NCI-H510A (cell line): ENCODE measurements around the gene F2RL2.

ENCODE experiments used
- DNase-seq: peaks from one replicate; lab custom pipeline; 2025; lab: John Stamatoyannopoulos, UW

F2RL2 gene

DNA sequence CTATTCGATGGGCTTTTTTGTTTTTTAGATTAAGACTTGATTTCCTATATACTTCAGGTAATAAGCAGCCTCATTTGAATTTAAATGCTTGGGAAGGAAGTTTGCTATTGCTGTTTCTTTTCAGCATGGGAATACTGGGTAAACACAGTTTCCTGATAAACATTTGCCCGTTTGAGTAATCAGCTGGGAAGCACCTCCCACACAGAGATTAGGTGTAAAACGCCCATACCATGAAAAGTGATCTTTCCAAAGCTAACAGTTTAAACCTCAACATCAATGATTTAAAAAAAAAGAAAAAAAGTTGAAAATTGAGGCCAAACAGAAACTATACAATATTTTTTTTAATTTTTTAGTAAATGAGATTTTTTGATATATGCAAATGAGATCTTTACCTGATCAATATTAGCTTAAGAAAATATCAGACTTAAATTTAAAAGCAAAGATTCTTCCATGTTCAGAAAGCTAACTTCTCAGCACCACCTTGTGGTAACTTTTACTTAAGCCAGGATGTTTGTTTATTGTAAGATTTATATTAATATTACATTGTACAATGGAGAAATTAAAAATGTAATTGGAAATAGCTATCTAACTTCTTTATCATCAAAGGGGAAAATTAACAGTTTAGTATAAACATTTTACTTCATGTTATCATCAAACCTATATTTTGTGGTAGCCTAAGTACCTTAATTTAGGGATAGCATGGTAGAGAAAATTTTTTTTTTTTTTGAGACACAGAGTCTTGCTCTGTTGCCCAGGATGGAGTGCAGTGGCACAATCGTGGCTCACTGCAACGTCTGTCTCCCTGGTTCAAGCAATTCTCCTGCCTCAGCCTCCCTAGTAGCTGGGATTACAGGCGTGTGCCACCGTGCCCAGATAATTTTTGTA, 39.8 kb downstream of the F2RL2 start:
- no peak for DNase-seq

DNA sequence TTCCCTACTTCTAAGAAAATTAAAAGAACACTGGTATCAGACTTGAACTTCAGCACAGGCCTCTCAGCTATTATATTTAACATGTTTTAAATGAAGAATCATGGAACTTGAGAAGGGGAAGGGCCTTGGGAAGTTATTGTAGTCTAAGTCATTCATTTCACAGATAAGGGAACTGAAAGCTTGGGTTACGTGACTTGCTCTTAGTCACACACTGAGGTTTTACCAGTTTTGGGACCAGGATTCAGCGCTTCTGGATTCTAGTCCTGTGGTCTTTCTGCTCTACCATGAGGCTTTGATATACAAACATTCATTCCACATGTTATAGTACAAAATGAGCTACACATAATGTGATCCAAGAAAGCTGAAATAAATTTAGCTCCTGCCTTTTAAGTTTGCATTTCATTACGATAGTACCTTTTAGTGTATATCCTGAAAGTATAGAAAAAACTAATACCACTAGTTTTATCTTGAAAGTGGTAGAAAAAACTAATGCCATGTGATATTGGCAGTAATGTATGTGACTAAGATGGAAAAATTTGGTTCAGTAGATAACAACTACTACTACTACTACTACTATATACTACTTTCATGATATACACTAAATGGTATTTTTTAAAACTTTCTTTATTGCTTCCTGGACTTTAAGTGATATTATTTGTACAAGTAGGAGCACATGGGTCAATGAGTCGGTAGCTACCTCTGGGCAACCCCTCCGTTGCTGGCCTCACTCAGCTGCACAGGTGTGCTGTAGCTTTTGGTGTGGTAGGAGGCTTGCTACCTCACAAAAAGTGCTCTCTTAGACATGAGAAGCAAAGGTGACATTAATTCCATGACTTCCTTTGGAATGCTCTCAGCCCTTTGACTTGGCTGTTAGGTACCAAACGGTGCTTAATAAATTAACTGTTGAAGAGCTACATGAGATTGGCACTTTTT, 40.7 kb downstream of the F2RL2 start:
- DNase-seq = no peak

DNA sequence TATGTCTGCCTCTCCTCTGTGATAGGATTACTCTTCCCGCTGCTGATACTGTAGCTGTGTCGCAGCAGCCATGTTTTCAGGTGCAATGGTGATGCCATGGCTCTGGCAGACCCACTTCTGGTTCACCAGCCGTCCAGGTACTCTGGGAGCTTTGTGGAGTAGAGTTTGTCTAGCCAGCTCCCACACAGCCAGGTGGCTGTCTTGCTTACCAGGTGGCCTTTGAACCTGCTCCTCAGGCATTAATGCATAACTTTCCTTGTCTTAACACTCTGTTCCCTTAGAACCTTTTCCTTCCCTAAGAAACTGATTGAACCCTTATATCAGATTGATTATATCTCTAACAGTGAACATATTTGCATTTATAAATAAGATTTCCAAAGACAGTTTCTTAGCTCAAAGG, 42.2 kb downstream of the F2RL2 start:
- DNase-seq = no peak

DNA sequence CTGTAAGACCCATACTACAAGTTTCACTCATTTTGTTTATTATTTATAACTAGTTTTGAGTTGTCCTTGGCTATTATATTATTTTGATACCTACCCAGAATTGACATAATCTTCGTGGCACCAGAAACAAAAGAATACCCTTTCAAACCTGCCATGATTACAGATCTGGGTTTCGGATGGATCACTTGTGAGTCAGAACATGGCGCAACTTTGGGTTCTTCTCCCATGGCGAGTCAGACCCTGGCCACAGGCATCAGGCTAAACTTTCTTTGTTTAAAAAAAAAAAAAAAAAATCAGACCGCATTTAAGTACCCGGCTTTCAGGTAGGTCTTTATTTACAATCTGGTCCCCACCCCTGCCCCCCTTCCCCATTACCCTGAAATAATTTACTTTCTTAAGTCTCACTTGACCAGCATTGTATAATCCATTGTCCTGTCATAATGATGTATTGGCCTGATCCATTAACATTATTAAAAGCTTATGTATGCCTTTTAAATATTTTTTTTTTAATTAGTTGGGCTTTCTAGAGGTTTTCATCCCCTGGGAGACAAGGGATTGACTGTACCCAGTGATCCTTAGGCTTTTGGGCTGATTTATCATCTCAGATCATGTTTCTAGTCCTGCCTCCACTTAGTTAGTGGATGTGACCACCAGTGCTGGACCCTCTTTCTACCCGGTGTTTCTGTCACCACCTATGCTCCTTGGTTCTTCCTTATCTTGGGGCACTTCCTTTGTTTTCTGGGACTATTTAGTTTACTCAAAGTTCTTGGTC, 43.9 kb downstream of the F2RL2 start:
- no peak for DNase-seq

DNA sequence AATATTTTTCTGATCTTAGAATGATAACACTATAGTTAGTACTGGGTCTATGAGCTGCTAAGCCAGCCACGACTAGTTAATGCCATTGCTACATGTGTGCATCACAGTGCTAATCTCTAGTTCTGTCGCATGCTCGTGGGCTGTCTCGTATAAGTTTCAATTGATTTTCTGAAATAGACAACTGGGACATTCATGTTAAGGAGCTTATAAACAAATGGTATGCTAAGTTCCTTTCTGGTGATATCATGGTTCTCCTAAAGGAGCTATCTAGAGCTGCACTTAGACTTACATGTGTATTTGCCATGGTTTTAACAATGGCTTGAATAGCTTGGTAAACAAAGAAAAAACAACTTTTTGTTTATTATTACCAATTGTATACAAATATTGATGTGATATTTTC, 46.2 kb downstream of the F2RL2 start:
- DNase-seq = no peak

DNA sequence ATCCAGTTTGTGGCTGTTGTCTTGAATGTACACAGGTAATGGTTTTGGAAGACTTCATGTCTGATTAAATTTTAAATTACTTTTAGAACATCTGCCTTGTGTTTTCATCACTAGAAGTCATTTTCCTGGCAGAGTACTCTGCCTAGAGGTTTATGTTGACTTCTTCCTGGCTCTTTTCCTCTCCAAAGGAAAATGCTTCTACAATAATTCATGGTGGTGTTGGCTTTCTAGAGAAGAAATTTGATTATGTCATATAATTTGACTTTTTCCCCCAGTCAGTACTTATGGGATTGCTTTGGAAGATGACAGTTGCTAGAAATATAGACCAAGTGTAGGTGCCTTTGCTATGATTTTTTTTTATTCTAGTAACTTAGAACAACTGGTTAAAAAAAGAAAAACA, 46.8 kb downstream of the F2RL2 start:
- DNase-seq = no peak

DNA sequence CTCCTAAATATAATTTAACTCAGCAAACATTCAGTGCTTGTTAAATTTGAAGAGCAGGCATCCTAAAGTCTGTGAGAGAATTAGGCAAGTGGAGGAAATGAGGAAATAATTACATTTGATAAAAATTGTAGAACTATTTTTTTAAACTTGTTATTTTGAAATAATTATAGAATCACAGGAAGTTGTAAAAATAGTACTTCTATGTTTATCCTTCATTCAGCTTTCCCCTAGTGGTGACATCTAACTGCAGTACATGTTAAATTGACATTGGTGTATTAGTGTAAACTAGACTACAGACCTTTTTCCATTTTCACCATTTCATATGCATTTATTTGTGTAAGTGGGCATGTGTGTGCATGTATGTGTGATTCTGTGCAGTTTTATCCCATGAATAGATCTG, 51.6 kb downstream of the F2RL2 start:
- DNase-seq = no peak

DNA sequence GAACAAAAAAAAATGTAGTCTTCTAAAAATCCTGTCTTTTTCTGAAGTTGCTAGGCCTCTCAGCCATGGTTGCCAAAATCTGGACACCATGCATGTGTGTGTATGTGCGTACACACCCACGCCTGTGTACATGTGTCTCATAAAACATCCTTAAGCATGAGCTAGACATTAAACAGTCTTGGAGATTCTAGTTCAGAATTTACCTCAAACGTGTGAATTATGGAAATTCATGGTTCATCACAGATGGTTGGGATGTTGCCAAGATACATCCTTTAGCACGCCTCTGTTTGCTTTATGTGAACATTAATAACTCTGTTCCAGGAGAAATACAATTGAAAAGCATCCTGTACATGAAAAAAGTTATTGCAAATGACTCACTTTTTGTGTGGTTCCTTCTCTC, 53.0 kb downstream of the F2RL2 start:
- DNase-seq = no peak
